ENCODE results near the gene C19orf12.
"Not testable (repeated sequence)": the region's sequence is repeated elsewhere in the genome, so short reads cannot be mapped to it uniquely, and the experiment has no call there.

Gene C19orf12

DNA sequence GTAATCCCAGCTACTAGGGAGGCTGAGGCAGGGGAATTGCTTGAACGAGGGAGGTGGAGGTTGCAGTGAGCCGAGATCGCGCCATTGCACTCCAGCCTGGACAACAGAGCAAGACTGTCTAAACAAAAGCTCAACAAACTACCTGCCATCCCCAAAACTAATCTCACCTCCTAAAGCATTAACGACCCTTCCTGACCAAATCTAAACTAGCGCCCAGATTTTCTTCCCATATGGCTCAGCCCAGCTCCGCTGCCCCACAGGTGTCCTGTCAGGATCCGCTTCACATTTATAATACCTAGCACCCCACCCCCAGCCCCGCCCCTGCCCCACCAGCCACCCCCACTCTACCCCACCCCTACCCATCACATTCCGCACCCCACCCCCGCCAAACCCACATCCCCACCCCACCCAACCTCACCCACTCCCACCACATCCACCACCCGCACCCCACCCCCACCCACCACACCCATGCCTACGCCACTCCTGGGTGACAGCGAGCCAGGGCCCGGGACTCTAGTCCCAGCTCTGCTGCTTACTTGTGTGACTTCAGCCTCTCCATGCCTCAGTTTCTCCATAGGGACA is 599 bp downstream of the C19orf12 start:
- Histone ChIP-seq H3K36me3 (replicated peaks) (no peaks in the 10 kb centered on the region), H3K27me3 (ENCODE audit: low read depth) (no peaks in the 10 kb centered on the region), H3K9me3 (no peaks in the 10 kb centered on the region), H3K4me3 (peak overlapping the region; percentile 70), H3K4me1 (peaks cover 15% of the 10 kb centered on the region)
- in situ Hi-C loops (cut with MboI; ENCODE audit: low sequenced_read_pairs) = no loop called here
- DNase-seq (ENCODE audit: low spot score in 2 of 2) = no peak

DNA sequence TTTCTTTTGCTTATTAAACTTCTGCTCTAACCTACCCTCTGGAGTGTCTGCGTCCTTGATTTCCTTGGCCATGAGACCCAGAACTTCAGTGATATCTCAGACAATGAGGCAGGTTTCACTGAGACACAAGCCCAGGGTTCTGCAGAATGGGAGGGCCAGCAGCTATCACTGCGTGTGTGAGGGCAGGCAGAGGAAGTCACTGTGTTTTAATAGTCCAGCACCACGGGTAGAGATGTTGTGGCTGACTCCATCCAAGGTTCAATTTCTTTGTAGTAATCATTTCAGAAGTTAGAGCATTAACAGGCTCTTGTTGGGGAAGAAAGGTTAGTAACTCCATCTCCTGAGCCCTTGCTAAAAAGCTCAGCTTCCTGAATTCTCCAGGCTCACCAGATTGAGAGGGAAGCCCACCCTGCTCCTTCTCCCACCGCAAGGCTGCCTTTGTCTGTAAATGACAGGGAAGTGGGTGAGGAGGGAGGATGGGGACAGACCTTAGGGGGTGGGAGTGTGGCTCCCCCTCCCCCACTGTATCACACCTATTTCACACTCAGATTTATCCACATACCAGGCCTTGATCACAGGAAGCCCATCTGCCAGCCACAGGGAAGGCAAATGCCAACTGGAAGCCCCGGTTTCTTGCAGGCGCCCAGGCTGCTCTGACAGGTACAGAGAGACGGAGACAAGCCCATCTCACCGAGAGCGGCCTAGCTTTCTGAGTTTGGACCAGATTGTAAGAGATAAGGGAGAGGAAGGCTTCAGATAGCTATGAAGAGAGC is 2.1 kb downstream of the C19orf12 start:
- Histone ChIP-seq H3K36me3 (replicated peaks) (0 out of 2 replicates have a peak, but pooled peaks cover 3% of the 10 kb centered on the region), H3K4me1 (peaks cover 15% of the 10 kb centered on the region), H3K4me3 (no peak overlapping the region), H3K27me3 (ENCODE audit: low read depth) (no peaks in the 10 kb centered on the region), H3K9me3 (no peaks in the 10 kb centered on the region)
- no peak for DNase-seq (ENCODE audit: low spot score in 2 of 2)
- in situ Hi-C loops (cut with MboI; ENCODE audit: low sequenced_read_pairs) = no loop called here

DNA sequence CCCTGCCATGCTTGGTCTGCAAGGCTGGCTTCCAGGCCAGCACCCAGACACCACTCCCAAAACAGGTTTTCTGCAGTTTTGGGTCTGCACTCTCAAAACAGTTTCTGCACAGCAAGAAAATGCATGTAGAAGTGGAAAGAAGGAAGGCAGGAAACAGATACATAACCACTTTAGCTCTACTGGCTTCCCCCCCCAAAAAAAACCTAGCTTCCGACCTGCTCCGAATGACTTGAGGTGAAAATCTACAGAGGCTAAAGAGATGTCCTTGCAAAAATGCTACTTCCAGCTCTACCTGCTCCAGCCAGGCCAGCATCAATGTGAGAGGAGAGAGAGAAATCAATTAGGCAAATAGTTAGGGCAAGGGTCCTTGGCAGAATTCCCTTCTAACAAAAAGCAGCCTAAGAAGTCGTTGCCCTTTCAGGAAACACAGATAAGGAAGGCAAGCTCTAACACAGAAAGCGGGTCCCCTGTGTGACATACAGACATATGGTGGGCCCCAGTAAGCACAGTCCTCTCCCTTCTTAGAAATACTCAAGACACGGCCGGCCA is 3.4 kb downstream of the C19orf12 start:
- Histone ChIP-seq H3K9me3 (no peaks in the 10 kb centered on the region), H3K36me3 (replicated peaks) (0 out of 2 replicates have a peak, but pooled peaks cover 8% of the 10 kb centered on the region), H3K27me3 (ENCODE audit: low read depth) (no peaks in the 10 kb centered on the region), H3K4me1 (peaks cover 13% of the 10 kb centered on the region), H3K4me3 (no peak overlapping the region)
- no peak for DNase-seq (ENCODE audit: low spot score in 2 of 2)
- in situ Hi-C loops (cut with MboI; ENCODE audit: low sequenced_read_pairs) = no loop called here

DNA sequence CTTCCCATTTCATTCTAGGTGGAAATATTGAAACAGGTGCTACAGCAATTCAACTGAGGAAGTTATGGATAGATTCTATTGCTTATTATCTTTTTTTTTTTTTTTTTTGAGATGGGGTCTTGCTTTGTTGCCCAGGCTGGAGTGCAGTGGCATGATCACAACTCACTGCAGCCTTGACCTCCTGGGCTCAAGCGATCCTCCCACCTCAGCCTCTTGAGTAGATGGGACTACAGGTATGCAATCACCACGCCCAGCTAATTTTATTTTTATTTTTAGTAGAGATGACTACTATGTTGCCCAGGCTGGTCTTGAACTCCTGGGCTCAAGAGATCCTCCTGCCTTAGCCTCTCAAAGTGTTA is 5.6 kb downstream of the C19orf12 start:
- H3K4me1 ChIP-seq; in situ Hi-C loops (cut with MboI; ENCODE audit: low sequenced_read_pairs); H3K27me3 ChIP-seq (ENCODE audit: low read depth); H3K4me3 ChIP-seq; H3K36me3 ChIP-seq (replicated peaks); DNase-seq (ENCODE audit: low spot score in 2 of 2); H3K9me3 ChIP-seq: not testable (repeated sequence)

DNA sequence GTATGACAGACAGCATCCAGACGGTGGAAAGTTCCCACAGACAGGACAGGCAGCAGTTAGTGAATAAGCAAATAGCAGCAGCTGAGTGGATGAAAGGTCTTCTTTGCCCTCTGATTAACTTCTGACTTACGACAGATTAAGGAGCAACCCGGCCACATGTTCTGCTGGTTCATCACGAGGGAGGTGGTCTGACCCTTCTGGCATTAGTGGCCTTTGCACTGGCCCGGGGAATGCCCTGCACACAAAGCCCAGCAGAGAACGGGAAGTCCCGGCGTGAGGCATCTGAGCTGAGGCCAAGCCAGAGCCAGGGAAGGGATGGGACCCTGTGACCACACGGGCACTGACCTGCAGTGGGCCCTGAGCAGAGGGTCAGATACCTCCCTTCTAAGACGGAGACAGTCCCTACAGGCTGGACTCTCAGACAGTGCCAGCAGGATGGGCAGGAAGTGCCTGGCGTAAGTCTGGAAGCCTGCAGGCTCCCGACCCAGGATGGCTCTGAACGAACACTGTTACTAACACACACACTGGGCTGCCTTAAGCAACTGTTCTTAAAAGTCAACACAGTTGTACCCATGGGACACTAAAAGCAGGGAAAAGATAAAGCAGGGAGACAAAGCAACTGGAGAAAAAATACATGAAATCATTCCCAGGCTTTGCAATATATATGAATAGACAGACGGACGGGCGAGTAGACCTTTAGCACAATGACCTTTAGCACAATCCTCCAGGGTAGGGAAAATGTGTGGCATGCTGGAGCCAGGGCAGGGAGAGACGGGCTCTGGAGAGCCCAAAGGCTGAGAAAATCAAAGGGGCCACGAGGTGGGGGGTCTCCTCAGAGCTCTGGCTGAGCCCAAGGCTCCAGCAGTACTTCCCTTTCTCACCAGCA is 6.3 kb downstream of the C19orf12 start:
- H3K9me3 ChIP-seq = no peaks in the 10 kb centered on the region
- no peak overlapping the region for H3K4me3 ChIP-seq
- in situ Hi-C loops (cut with MboI; ENCODE audit: low sequenced_read_pairs) = no loop called here
- no peaks in the 10 kb centered on the region for H3K27me3 ChIP-seq (ENCODE audit: low read depth)
- DNase-seq (ENCODE audit: low spot score in 2 of 2) = no peak
- peaks cover 2% of the 10 kb centered on the region; the same call in 1 of the 2 replicates for H3K4me1 ChIP-seq
- 0 out of 2 replicates have a peak, but pooled peaks cover 8% of the 10 kb centered on the region for H3K36me3 ChIP-seq (replicated peaks)

DNA sequence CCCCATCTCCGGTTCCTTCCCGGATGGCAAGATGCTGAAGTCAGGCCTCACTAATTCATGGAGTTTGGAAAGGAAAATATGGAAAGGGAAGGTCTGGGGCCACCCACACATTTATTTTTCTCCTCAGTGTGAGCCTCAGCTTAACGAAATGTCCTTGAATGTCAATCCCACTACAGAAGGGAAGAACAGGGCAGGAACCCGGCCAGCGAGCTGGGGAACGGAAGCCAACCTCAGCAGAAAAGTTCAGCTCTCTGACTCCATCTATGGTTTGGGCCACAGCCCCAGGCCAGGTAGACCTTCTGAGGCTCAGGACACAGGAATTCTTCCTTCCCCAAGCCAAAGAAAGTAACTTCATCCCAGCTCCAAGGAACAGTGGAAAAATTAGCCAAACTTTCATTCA is 8.4 kb downstream of the C19orf12 start:
- no peak for DNase-seq (ENCODE audit: low spot score in 2 of 2)
- no peaks in the 10 kb centered on the region for H3K4me1 ChIP-seq
- no peak overlapping the region for H3K4me3 ChIP-seq
- no peaks in the 10 kb centered on the region for H3K9me3 ChIP-seq
- H3K36me3 ChIP-seq (replicated peaks) = peaks cover 8% of the 10 kb centered on the region; the same call in 1 of the 2 replicates
- H3K27me3 ChIP-seq (ENCODE audit: low read depth) = no peaks in the 10 kb centered on the region
- in situ Hi-C loops (cut with MboI; ENCODE audit: low sequenced_read_pairs) = no loop called here

DNA sequence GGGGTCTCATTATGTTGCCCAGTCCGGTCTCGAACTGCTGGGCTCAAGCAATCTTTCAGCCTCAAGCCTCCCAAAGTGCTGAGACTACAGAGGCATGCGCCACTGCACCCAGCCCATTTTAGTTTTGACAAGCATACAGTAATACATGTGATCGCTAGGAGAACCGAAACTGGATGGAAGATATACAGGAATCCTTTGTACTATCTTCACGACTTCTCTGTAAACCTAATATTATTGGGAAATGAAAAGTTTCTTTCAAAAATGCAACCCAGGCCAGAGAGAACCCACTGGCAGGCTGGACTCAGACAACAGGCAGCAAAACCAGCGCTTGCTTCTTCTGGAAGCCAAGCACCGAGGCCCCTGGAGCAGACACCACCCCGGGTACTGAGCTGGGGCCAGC is 9.4 kb downstream of the C19orf12 start:
- in situ Hi-C loops (cut with MboI; ENCODE audit: low sequenced_read_pairs) = no loop called here

DNA sequence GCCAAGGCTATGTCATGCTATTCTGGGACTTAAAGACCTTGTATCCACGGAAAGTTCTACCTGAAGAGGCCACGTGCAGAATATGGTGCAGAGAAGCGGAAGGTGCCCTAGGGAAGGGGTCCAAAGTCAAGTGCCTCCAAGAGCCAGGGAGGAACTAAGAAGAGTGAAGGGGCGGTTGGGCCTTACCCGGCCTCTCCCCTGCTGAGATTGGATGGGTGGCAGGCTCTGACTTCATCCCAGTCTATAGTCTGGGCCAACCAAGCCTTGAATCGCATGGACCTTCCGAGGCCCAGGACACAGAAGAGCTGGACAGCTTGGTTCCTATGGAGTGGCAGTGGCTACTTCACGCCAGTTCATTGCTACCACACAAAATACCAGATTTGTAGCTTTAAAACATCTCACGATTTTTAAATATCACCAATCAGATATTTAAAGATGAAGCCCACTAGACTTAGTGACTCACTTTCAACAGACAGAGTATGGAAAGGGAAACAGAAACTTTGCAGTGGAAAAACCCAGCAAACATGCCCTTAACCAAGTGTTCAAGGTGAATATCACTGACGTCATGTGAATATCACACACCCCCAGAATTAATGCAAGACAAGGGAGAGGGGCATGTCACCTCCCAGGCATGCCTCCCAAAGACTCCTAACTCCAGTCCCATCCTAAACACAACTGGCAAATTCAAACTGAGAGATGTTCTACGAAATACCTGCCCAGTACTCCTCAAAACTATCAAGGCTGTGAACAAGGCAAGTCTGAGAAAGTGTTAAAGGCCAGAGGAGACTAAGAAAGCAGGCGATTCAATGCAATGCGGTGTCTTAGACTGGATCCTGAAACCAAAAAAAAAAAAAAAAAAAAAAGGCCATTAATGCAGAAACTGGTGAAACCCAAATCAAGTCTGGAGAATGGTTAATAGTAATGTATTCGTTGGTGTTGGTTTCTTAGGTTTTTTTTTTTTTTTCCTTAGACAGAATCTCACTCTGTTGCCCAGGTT is 10.2 kb downstream of the C19orf12 start:
- in situ Hi-C loops (cut with MboI; ENCODE audit: low sequenced_read_pairs) = no loop called here

More for the DNA sequence above, 9.4 kb downstream of the C19orf12 start:
- no peaks in the 10 kb centered on the region for H3K9me3 ChIP-seq
- no peaks in the 10 kb centered on the region for H3K4me1 ChIP-seq
- no peaks in the 10 kb centered on the region for H3K27me3 ChIP-seq (ENCODE audit: low read depth)
- H3K4me3 ChIP-seq = no peak overlapping the region
- DNase-seq (ENCODE audit: low spot score in 2 of 2) = no peak
- H3K36me3 ChIP-seq (replicated peaks) = peaks cover 8% of the 10 kb centered on the region; the same call in 1 of the 2 replicates

DNA sequence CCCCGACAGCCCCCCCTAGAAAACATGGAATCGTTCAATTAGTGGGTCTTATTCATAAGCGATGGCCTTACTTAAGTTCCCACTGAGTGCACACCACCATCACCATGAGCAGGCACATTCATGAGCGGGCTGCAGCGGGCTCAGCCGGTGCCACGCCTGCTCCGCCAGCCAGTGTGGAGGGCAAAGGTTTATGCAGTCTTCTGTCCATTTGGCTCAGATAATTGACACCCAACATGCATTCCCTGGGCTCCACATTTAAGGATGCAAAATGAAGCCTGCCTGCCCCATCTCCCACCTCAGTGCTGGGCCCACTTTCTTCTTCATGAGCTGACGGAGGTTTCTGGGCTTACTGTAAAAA is 12.1 kb downstream of the C19orf12 start:
- in situ Hi-C loops (cut with MboI; ENCODE audit: low sequenced_read_pairs) = no loop called here
- Histone ChIP-seq H3K27me3 (ENCODE audit: low read depth) (no peaks in the 10 kb centered on the region), H3K4me1 (no peaks in the 10 kb centered on the region), H3K4me3 (no peak overlapping the region), H3K36me3 (replicated peaks) (peaks cover 4% of the 10 kb centered on the region; the same call in 1 of the 2 replicates), H3K9me3 (no peaks in the 10 kb centered on the region)
- DNase-seq (ENCODE audit: low spot score in 2 of 2) = no peak

More for the DNA sequence above, 10.2 kb downstream of the C19orf12 start:
- Histone ChIP-seq H3K36me3 (replicated peaks) (peaks cover 8% of the 10 kb centered on the region; the same call in 1 of the 2 replicates), H3K4me3 (no peak overlapping the region), H3K4me1 (no peaks in the 10 kb centered on the region), H3K9me3 (no peaks in the 10 kb centered on the region), H3K27me3 (ENCODE audit: low read depth) (no peaks in the 10 kb centered on the region)
- DNase-seq (ENCODE audit: low spot score in 2 of 2) = no peak

DNA sequence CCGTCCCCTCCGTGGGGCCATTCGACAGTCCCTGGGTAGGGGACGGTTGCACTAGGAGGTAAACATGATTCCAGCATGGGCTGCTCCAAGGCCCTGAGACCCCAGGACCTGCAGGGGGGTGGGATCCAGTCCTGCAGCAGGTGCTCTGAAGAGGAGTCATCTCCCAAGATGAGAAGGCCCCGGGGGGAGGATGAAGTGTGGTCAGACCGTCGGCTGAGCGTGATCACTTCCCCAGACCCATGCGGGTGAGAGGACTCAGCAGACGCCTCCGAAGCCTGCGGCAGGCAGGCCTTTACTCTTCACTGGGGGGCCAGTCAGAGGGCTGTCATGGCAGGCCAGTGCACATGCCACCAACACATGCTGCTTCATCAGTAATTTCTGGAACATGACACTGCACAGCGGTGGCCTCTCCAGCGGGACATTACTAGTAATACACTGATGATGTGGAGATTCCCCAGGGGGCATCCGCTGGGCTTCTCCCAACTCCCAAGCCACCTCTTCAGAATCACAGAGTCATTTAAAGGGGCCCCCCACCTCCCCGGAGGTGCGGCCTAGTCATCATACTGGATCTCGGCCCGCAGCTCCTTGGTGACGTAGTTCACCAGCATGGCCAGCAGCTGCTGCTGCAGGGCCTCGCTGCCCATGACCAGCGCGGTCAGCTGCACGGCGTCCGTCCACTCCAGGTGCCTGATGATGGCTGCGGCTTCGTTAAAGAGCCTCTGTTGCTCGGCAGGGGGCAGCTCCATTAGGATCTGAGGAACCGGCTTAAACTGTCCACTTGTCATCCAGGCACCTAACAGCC is 12.7 kb downstream of the C19orf12 start:
- Histone ChIP-seq H3K9me3 (no peaks in the 10 kb centered on the region), H3K27me3 (ENCODE audit: low read depth) (no peaks in the 10 kb centered on the region), H3K36me3 (replicated peaks) (peaks cover 4% of the 10 kb centered on the region; the same call in 1 of the 2 replicates), H3K4me1 (no peaks in the 10 kb centered on the region), H3K4me3 (no peak overlapping the region)
- DNase-seq (ENCODE audit: low spot score in 2 of 2) = no peak
- in situ Hi-C loops (cut with MboI; ENCODE audit: low sequenced_read_pairs) = no loop called here

DNA sequence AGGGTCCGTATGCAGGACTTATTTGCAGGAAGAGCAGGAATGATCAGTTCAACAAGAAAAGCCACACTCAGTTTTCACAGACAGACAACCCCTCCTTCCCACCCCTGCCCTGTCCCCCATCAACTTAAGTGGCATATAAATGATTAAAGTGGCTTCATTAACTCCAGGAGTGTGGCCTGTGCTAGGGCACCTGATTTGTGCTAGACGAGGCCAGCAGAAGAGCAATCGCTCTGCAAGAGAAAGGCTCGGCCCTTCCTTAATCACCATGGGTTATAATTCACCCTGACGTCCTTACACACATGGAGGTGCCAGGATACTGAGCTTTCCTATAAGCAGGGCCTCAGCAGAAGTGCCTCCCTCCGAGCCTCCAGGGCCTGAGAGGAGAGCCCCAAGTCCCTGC is 14.6 kb downstream of the C19orf12 start:
- H3K36me3 ChIP-seq (replicated peaks) = no peaks in the 10 kb centered on the region; the same call in 1 of the 2 replicates
- no peaks in the 10 kb centered on the region for H3K27me3 ChIP-seq (ENCODE audit: low read depth)
- DNase-seq (ENCODE audit: low spot score in 2 of 2) = no peak
- no peak overlapping the region for H3K4me3 ChIP-seq
- in situ Hi-C loops (cut with MboI; ENCODE audit: low sequenced_read_pairs) = no loop called here
- no peaks in the 10 kb centered on the region for H3K4me1 ChIP-seq
- no peaks in the 10 kb centered on the region; the same call in 1 of the 2 replicates for H3K9me3 ChIP-seq

DNA sequence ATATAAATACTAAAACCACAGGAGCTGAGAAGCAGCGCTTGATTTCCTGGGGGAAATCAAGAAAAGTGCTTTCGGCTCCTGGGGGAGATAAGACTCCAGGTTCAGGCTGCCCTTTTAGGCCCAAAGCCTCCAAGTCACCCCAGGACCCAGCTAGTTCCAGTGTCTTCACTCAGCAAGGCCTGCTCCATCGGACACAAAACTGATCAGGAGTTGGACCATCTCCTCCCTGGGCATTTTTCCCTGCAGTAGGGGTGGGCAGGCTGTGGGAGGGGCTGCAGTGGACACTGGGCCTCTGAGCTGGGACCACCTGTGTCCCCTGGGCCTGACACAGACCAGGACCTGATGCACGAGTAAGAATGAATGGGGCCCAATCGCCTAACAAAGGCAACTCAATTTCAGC is 15.2 kb downstream of the C19orf12 start:
- DNase-seq (ENCODE audit: low spot score in 2 of 2) = no peak
- H3K4me3 ChIP-seq = no peak overlapping the region
- H3K4me1 ChIP-seq = no peaks in the 10 kb centered on the region
- in situ Hi-C loops (cut with MboI; ENCODE audit: low sequenced_read_pairs) = loop anchor here (25.0 kb wide), 1 partner anchor 488 kb away; the partner anchor contains the start of gene UQCRFS1
- H3K27me3 ChIP-seq (ENCODE audit: low read depth) = no peaks in the 10 kb centered on the region
- no peaks in the 10 kb centered on the region; the same call in 1 of the 2 replicates for H3K9me3 ChIP-seq
- H3K36me3 ChIP-seq (replicated peaks) = no peaks in the 10 kb centered on the region; the same call in 1 of the 2 replicates

Data from HAP-1 (cell line).